Fibroblast of upper back skin (primary cell): ENCODE measurements around the gene INVS.
"Not testable (repeated sequence)": the region's sequence is repeated elsewhere in the genome, so short reads cannot be mapped to it uniquely, and the experiment has no call there.

Experiments
- DNase-seq: peaks from one replicate; pipeline ENCODE4 v3.0.0-alpha.2; 2013

Gene INVS

GRCh38 chr9:100084734-100085133 lies 14.3 kb upstream of the INVS start:
- no peak for DNase-seq

- no peak for DNase-seq
Observed at GRCh38 chr9:100086097-100086635, 12.9 kb upstream of the INVS start.

- peak; percentile 34 for DNase-seq
Observed at GRCh38 chr9:100087218-100087617, 11.8 kb upstream of the INVS start.

- no peak for DNase-seq
Observed at GRCh38 chr9:100088202-100088601, 10.8 kb upstream of the INVS start.

GRCh38 chr9:100090880-100091279 lies 8.2 kb upstream of the INVS start:
- DNase-seq: no peak

GRCh38 chr9:100091650-100092049 lies 7.4 kb upstream of the INVS start:
- DNase-seq: no peak

- no peak for DNase-seq
Observed at GRCh38 chr9:100092066-100092465, 7.0 kb upstream of the INVS start.

GRCh38 chr9:100094411-100094810 lies 4.6 kb upstream of the INVS start:
- not testable (repeated sequence) for DNase-seq

GRCh38 chr9:100096378-100096916 lies 2.6 kb upstream of the INVS start:
- no peak for DNase-seq

- DNase-seq: peak; percentile 36
Observed at GRCh38 chr9:100098046-100098886, 777 bp upstream of the INVS start.

GRCh38 chr9:100099722-100100042 lies 639 bp downstream of the INVS start:
- DNase-seq: peak; percentile 29

GRCh38 chr9:100100146-100100667 lies 1.2 kb downstream of the INVS start:
- DNase-seq: no peak

- no peak for DNase-seq
Observed at GRCh38 chr9:100101608-100102007, 2.6 kb downstream of the INVS start.

- peak; percentile 4 for DNase-seq
Observed at GRCh38 chr9:100104314-100104713, 5.3 kb downstream of the INVS start.

- DNase-seq: no peak
Observed at GRCh38 chr9:100105861-100106260, 6.8 kb downstream of the INVS start.

- no peak for DNase-seq
Observed at GRCh38 chr9:100106616-100107015, 7.6 kb downstream of the INVS start.

- DNase-seq: no peak
Observed at GRCh38 chr9:100108559-100108958, 9.5 kb downstream of the INVS start.

- peak; percentile 98 for DNase-seq
Observed at GRCh38 chr9:100111235-100111634, 12.2 kb downstream of the INVS start.

- DNase-seq: no peak
Observed at GRCh38 chr9:100112677-100113336, 13.8 kb downstream of the INVS start.

- DNase-seq: no peak
Observed at GRCh38 chr9:100117316-100117715, 18.3 kb downstream of the INVS start.

GRCh38 chr9:100120286-100120685 lies 21.2 kb downstream of the INVS start:
- no peak for DNase-seq

- no peak for DNase-seq
Observed at GRCh38 chr9:100125236-100125635, 26.2 kb downstream of the INVS start.

GRCh38 chr9:100125910-100126309 lies 26.9 kb downstream of the INVS start:
- DNase-seq: no peak

GRCh38 chr9:100126423-100126822 lies 27.4 kb downstream of the INVS start:
- DNase-seq: no peak
